Activated naive CD4-positive, alpha-beta T cell treated with anti-CD3 and anti-CD28 coated beads for 36 hours (primary cell): ENCODE data around the gene ZDHHC24. TPM values are rescaled to one million over a fixed set of nuclear protein-coding genes. Genes with fewer than 3 reads are reported as not detected.

Experiments used
- CTCF ChIA-PET: fragments of 350-600 bp; sonication (Branson Sonifier 250); formaldehyde crosslinking; loops from one replicate; lab custom pipeline; 2021; ENCODE audit warnings: antibody characterized with exemption; lab: Charles Lee
- DNase-seq: peaks from one replicate; pipeline ENCODE4 v3.0.0-alpha.2; 2020
- H3K27ac Mint-ChIP-seq: one replicate; pipeline ENCODE4 v1.8.0; 2021; ENCODE audit warnings: mild to moderate bottlenecking, mixed read lengths
- H3K27me3 Mint-ChIP-seq: one replicate; pipeline ENCODE4 v1.8.0; 2021; ENCODE audit warnings: low read depth, mixed read lengths
- H3K36me3 Mint-ChIP-seq: one replicate; pipeline ENCODE4 v1.8.0; 2021; ENCODE audit warnings: low read depth, mixed read lengths
- H3K4me1 Mint-ChIP-seq: one replicate; pipeline ENCODE4 v1.8.0; 2021; ENCODE audit warnings: low read depth, mixed read lengths
- H3K4me3 Mint-ChIP-seq: one replicate; pipeline ENCODE4 v1.8.0; 2021; ENCODE audit warnings: mild to moderate bottlenecking, moderate library complexity, mixed read lengths
- H3K9me3 Mint-ChIP-seq: one replicate; pipeline ENCODE4 v1.8.0; 2021; ENCODE audit warnings: mixed read lengths
- intact Hi-C: fragments of 100-400 bp; cut with micrococcal nuclease; formaldehyde crosslinking; loops from one replicate; pipeline ENCODE4 v1.15.1; 2023
- total RNA-seq, 2 experiments: library from RNA; stranded (reverse); gene quantifications; one replicate each; pipeline ENCODE4 v1.2.3, GENCODE V29; 2021

ZDHHC24 gene
- total RNA-seq, 2 experiments from 2014 or later, result 11.5 to 13.4 TPM

DNA sequence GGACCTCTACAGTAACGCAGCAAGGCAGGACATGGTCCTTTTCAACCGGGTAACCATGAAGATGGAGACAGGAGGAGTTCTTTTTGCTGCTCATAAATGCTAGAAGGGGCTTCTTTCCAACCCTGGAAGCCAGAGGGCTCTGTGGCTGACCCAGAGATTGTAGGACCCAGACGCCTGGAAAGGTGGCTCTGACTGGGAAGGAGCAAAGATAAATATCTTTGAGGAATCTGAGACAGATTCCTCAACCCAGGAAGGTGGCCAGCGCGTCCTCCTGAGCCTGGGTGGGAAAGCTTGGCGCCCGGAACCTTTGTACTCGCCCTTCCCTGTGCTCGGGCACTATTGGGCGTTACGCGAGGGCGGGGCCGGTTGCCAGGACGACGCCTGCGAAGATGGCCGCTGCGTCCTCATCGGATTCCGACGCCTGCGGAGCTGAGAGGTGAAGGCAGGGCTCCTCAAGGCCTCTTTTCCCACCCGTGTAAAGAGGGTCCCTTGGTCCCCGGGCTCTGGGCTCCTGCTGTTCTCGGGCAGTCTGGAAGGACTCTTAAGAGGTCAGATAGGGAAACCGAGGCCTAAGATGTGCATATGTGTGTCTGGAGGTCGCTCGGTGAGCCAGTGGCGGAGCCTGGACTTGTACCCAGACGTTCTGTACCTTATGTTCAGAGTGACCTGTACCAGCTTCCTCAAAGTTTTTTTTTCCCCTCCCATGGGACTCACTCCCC lies 35.4 kb downstream of the ZDHHC24 start, which contains the start of gene BBS1:
TSS of gene BBS1 (plus strand) at position 365 of the 719 bp plus-strand sequence. CDS start at position 390, 25 bp downstream.
- Mint-ChIP-seq H3K9me3 (no peaks in the 10 kb centered on the region), H3K27me3 (no peaks in the 10 kb centered on the region), H3K36me3 (peaks cover 10% of the 10 kb centered on the region), H3K27ac (no peak within 1 kb of the TSS), H3K4me1 (peaks cover 15% of the 10 kb centered on the region), H3K4me3 (peak within 1 kb of the TSS; percentile 89)
- peak; percentile 85 for DNase-seq
- CTCF ChIA-PET, result interaction anchor here (0.9 to 1.1 kb wide), 2 partner anchors 43 to 92 kb away, joined by 3 read pairs; no protein-coding TSS in a partner anchor
- intact Hi-C loops, result loop anchor here (1.0 to 2.0 kb wide), 3 partner anchors 36 to 168 kb away; partner anchors contain the start of genes ACTN3, PELI3 and ZDHHC24

- no peak for DNase-seq
- Mint-ChIP-seq H3K27me3 (no peaks in the 10 kb centered on the region), H3K9me3 (no peaks in the 10 kb centered on the region), H3K27ac (no peak overlapping the region), H3K36me3 (peaks cover 10% of the 10 kb centered on the region), H3K4me1 (peaks cover 15% of the 10 kb centered on the region), H3K4me3 (no peak overlapping the region)
- intact Hi-C loops, result no loop called here
- CTCF ChIA-PET, result interaction anchor here (0.6 to 1.3 kb wide), 2 partner anchors 70 to 370 kb away, joined by 3 read pairs; no protein-coding TSS in a partner anchor
Measured at GRCh38 chr11:66509131-66509561, 36.7 kb downstream of the ZDHHC24 start.

DNA sequence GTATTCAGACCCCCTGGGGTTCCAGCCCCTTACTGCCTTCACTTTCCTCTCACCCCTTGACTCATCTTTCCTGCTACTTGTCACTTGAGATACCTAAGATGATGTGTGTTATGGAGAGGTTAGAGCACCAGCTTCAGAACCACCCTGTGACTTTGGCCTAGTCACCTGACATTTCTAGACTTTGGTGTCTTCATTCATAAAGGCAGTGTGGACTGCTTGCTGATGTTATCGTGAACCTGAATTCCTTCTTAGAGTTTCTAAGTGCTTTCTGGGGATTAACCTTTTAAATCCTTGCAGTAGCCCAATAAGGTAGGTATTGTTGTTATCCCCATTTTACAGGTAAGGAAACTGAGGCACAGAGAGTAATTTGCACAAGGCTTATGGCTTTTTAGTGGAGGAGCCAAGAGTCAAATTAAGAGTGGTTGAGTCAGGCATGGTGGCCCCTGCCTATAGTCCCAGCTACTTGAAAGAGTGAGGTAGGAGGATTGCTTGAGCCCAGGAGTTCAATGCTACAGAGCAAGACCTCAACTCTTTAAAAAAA lies 40.5 kb downstream of the ZDHHC24 start:
- CTCF ChIA-PET, result no interaction called here
- H3K4me1 Mint-ChIP-seq, result peaks cover 3% of the 10 kb centered on the region
- H3K36me3 Mint-ChIP-seq, result peaks cover 11% of the 10 kb centered on the region
- H3K4me3 Mint-ChIP-seq, result no peak overlapping the region
- no peak for DNase-seq
- H3K27ac Mint-ChIP-seq, result no peak overlapping the region
- H3K27me3 Mint-ChIP-seq, result no peaks in the 10 kb centered on the region
- intact Hi-C loops, result no loop called here
- no peaks in the 10 kb centered on the region for H3K9me3 Mint-ChIP-seq

DNA sequence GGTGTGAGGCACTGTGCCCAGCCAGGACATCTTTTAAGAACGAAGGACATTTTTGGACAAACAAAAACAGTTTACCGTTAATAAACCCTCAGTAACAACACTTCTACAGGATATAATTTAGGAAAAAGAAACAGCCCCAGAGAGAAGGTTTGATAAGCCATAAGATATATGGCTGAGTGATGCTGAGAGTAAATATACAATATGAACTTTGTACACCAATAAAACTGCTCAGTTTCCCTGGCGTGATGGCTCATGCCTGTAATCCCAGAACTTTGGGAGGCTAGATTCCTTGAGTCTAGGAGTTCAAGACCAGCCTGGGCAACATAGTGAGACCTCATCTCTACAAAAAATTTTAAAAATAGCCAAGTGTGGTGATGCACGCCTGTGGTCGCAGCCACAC lies 47.3 kb downstream of the ZDHHC24 start:
- H3K4me3 Mint-ChIP-seq, result no peak overlapping the region
- CTCF ChIA-PET, result no interaction called here

DNA sequence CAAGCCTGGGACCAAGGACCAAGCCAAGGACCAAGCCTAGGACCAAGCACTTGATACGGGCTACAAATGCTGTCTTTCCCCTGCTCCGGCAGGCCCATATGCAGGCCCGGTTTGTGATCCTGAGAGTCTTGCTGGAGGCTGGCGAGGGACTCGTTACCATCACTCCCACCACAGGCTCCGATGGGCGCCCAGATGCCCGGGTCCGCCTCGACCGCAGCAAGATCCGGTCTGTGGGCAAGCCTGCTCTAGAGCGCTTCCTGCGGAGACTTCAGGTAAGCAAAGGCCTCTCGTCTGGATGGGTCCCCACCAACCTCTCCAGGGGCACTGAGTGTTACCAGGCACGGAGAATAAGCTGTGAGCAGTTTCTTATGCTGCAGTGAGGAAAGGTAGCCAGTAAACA lies 48.6 kb downstream of the ZDHHC24 start:
- H3K36me3 Mint-ChIP-seq, result peaks cover 23% of the 10 kb centered on the region
- CTCF ChIA-PET, result interaction anchor here (0.6 to 1.1 kb wide), 2 partner anchors 11 to 207 kb away, joined by 3 read pairs; no protein-coding TSS in a partner anchor
- intact Hi-C loops, result no loop called here
- no peaks in the 10 kb centered on the region for H3K4me1 Mint-ChIP-seq
- H3K4me3 Mint-ChIP-seq, result no peak overlapping the region
- no peak overlapping the region for H3K27ac Mint-ChIP-seq
- no peak for DNase-seq
- H3K27me3 Mint-ChIP-seq, result no peaks in the 10 kb centered on the region
- no peaks in the 10 kb centered on the region for H3K9me3 Mint-ChIP-seq

More for the DNA sequence above, 47.3 kb downstream of the ZDHHC24 start:
- no peaks in the 10 kb centered on the region for H3K9me3 Mint-ChIP-seq
- H3K27ac Mint-ChIP-seq, result no peak overlapping the region
- H3K36me3 Mint-ChIP-seq, result peaks cover 22% of the 10 kb centered on the region
- H3K27me3 Mint-ChIP-seq, result no peaks in the 10 kb centered on the region
- DNase-seq, result no peak
- intact Hi-C loops, result no loop called here
- H3K4me1 Mint-ChIP-seq, result no peaks in the 10 kb centered on the region

GRCh38 chr11:66495401-66495854 lies 50.4 kb downstream of the ZDHHC24 start:
- DNase-seq, result peak; percentile 30
- H3K4me1 Mint-ChIP-seq, result no peaks in the 10 kb centered on the region
- no peaks in the 10 kb centered on the region for H3K27me3 Mint-ChIP-seq
- H3K27ac Mint-ChIP-seq, result no peak overlapping the region
- CTCF ChIA-PET, result no interaction called here
- H3K9me3 Mint-ChIP-seq, result no peaks in the 10 kb centered on the region
- no peak overlapping the region for H3K4me3 Mint-ChIP-seq
- peaks cover 27% of the 10 kb centered on the region for H3K36me3 Mint-ChIP-seq
- intact Hi-C loops, result no loop called here

DNA sequence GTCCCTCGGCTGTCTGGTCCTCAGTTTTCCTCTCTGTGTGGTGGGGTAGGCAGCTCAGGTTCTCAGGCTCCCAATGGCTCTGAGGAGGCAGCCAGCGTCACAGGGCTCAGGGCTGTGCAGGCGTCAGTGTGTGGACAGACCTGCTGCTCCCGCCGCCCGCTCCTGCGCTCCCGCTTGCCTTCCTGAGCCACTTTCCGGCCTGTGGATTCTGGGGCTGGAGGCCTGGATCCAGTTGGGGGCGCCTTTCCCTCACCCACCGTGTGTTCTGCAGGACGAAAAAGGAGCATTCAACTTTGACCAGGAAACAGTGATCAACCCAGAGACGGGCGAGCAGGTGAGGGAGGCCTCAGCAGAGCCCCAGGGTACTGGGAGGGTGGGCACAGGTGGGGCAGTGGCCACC lies 50.9 kb downstream of the ZDHHC24 start:
- Mint-ChIP-seq H3K27ac (no peak overlapping the region), H3K4me3 (no peak overlapping the region), H3K4me1 (no peaks in the 10 kb centered on the region), H3K27me3 (no peaks in the 10 kb centered on the region), H3K9me3 (no peaks in the 10 kb centered on the region), H3K36me3 (peaks cover 28% of the 10 kb centered on the region)
- no peak for DNase-seq
- intact Hi-C loops, result no loop called here
- CTCF ChIA-PET, result no interaction called here

GRCh38 chr11:66494458-66494857 lies 51.4 kb downstream of the ZDHHC24 start:
- Mint-ChIP-seq H3K4me1 (no peaks in the 10 kb centered on the region), H3K9me3 (no peaks in the 10 kb centered on the region), H3K36me3 (peaks cover 27% of the 10 kb centered on the region), H3K27ac (no peak overlapping the region), H3K4me3 (no peak overlapping the region), H3K27me3 (no peaks in the 10 kb centered on the region)
- intact Hi-C loops, result no loop called here
- CTCF ChIA-PET, result no interaction called here
- DNase-seq, result no peak

DNA sequence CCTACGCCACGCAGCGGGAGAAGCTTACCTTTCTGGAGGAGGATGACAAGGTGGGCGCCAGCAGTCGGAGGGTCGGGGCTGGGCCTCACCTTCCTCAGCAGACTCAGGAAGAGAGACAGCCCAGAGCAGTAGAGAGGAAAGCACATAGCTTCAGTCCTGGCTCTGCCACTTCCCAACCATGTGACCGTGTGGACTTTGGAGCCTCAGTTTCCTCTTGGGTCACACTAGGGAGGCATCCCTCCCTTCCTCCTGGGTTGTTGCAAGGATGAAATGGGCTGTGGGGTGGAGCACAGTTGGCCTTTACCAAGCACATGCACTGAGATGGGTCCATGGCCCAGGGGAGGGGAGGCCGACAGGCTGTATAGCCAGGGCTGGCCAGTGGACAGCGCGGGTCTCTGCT lies 52.7 kb downstream of the ZDHHC24 start:
- H3K27ac Mint-ChIP-seq, result no peak overlapping the region
- H3K4me1 Mint-ChIP-seq, result no peaks in the 10 kb centered on the region
- H3K36me3 Mint-ChIP-seq, result peaks cover 28% of the 10 kb centered on the region
- H3K9me3 Mint-ChIP-seq, result no peaks in the 10 kb centered on the region
- H3K27me3 Mint-ChIP-seq, result no peaks in the 10 kb centered on the region
- H3K4me3 Mint-ChIP-seq, result no peak overlapping the region
- intact Hi-C loops, result no loop called here
- CTCF ChIA-PET, result interaction anchor here (0.9 kb wide), 1 partner anchor 71 kb away, joined by 3 read pairs; no protein-coding TSS in a partner anchor
- no peak for DNase-seq

GRCh38 chr11:66492161-66492865 lies 53.5 kb downstream of the ZDHHC24 start:
- CTCF ChIA-PET, result no interaction called here
- Mint-ChIP-seq H3K9me3 (no peaks in the 10 kb centered on the region), H3K4me1 (no peaks in the 10 kb centered on the region), H3K27me3 (no peaks in the 10 kb centered on the region), H3K4me3 (no peak overlapping the region), H3K27ac (no peak overlapping the region), H3K36me3 (peaks cover 26% of the 10 kb centered on the region)
- DNase-seq, result no peak
- intact Hi-C loops, result no loop called here

DNA sequence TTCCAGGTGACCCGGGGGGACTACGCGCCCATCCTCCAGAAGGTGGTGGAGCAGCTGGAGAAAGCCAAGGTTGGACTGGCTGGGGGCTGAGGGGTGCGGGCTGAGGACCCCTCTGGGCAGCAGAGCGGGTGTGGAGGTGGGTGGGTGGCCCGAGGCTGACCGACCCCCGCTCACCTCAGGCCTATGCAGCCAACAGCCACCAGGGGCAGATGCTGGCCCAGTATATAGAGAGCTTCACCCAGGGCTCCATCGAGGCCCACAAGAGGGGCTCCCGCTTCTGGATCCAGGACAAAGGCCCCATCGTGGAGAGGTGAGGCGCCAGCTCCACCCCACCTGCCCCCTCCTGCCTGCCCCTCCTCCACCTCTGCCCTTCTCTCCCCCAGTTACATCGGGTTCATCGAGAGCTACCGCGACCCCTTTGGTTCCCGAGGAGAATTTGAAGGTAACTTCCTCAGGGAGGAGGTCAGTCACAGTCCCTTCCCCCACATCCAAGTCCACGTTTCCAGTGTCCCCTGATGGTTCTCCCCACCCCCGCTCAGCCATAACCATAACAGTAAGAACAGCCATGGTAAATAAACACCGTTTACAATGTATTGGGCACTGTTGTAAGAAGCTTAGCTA lies 54.4 kb downstream of the ZDHHC24 start:
- Mint-ChIP-seq H3K27ac (no peak overlapping the region), H3K36me3 (peaks cover 22% of the 10 kb centered on the region), H3K4me1 (no peaks in the 10 kb centered on the region), H3K9me3 (no peaks in the 10 kb centered on the region), H3K4me3 (no peak overlapping the region), H3K27me3 (no peaks in the 10 kb centered on the region)
- intact Hi-C loops, result no loop called here
- CTCF ChIA-PET, result interaction anchor here (0.6 to 1.2 kb wide), 2 partner anchors 105 to 128 kb away, joined by 3 to 4 read pairs; no protein-coding TSS in a partner anchor
- DNase-seq, result no peak

DNA sequence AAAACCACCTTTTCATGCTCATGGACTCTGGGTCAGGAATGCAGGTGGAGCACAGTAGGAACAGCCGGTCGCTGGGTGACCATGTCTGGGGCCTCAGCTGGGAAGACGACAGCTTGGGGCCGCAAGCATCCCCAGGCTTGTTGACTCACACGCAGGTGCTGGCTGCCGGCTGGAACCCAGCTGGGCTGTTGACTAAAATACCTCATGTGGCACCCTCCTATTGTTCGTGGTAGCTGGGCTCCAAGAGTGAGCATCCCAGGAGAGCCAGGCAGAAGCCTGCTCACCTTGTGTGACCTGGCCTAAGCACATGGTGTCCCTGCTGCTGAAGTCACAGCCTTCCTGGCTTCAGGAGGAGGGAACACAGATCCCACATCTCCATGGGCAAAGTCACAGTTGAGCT lies 56.2 kb downstream of the ZDHHC24 start:
- Mint-ChIP-seq H3K27me3 (no peaks in the 10 kb centered on the region), H3K36me3 (peaks cover 17% of the 10 kb centered on the region), H3K4me3 (no peak overlapping the region), H3K4me1 (no peaks in the 10 kb centered on the region), H3K9me3 (no peaks in the 10 kb centered on the region), H3K27ac (no peak overlapping the region)
- intact Hi-C loops, result no loop called here
- no peak for DNase-seq
- CTCF ChIA-PET, result interaction anchor here (1.1 to 1.2 kb wide), 2 partner anchors 68 to 189 kb away, joined by 3 read pairs; no protein-coding TSS in a partner anchor
